ENCODE measurements around the gene CYTH2. TPM values are rescaled to one million over a fixed set of nuclear protein-coding genes. Genes with fewer than 3 reads are reported as not detected.
A peak's percentile ranks its signal among the peaks of the same experiment; 100 is the strongest.
"Not testable (repeated sequence)": the region's sequence is repeated elsewhere in the genome, so short reads cannot be mapped to it uniquely, and the experiment has no call there.

CYTH2 gene
- total RNA-seq, 2 donors from 2014 or later = 29.0 to 32.5 TPM

- not testable (repeated sequence) for ATAC-seq, DNase-seq
- intact Hi-C loops (cut with DNase I) = loop anchor here (5.0 kb wide), 2 partner anchors 94 to 99 kb away; no protein-coding TSS in a partner anchor
These were observed 19.3 kb downstream of the CYTH2 start for GRCh38 chr19:48488478-48488877.

GRCh38 chr19:48489608-48490216 lies 20.5 kb downstream of the CYTH2 start:
- DNase-seq = peak; percentile 76
- ATAC-seq = no peak
- intact Hi-C loops (cut with DNase I) = loop anchor here (5.0 kb wide), 2 partner anchors 93 to 98 kb away; no protein-coding TSS in a partner anchor

GRCh38 chr19:48490981-48491792 lies 22.0 kb downstream of the CYTH2 start:
- ATAC-seq (no peak), DNase-seq (no peak)
- intact Hi-C loops (cut with DNase I) = no loop called here

- ATAC-seq (no peak), DNase-seq (no peak)
- intact Hi-C loops (cut with DNase I) = no loop called here
These were observed 22.6 kb downstream of the CYTH2 start for GRCh38 chr19:48491793-48492123.

GRCh38 chr19:48492925-48493717 lies 24.0 kb downstream of the CYTH2 start:
- intact Hi-C loops (cut with DNase I) = no loop called here
- peak; percentile 86 to 90 for ATAC-seq
- DNase-seq = peak; percentile 97

GRCh38 chr19:48493718-48494401 lies 24.7 kb downstream of the CYTH2 start:
- DNase-seq (no peak), ATAC-seq (peak; percentile 1 to 4)
- intact Hi-C loops (cut with DNase I) = no loop called here

- intact Hi-C loops (cut with DNase I) = no loop called here
- DNase-seq (no peak), ATAC-seq (no peak)
These were observed 26.2 kb downstream of the CYTH2 start for GRCh38 chr19:48495396-48495795.

GRCh38 chr19:48496959-48497727 lies 28.0 kb downstream of the CYTH2 start:
- DNase-seq = no peak
- intact Hi-C loops (cut with DNase I) = no loop called here
- ATAC-seq = no peak

- intact Hi-C loops (cut with DNase I) = no loop called here
- ATAC-seq (no peak), DNase-seq (no peak)
These were observed 28.8 kb downstream of the CYTH2 start for GRCh38 chr19:48497728-48498594.

- ATAC-seq = no peak
- no peak for DNase-seq
- intact Hi-C loops (cut with DNase I) = no loop called here
These were observed 29.6 kb downstream of the CYTH2 start for GRCh38 chr19:48498595-48499311.

- DNase-seq = no peak
- no peak for ATAC-seq
- intact Hi-C loops (cut with DNase I) = no loop called here
These were observed 30.3 kb downstream of the CYTH2 start for GRCh38 chr19:48499316-48500090.

GRCh38 chr19:48500830-48501493 lies 31.8 kb downstream of the CYTH2 start:
- ATAC-seq (no peak), DNase-seq (no peak)
- intact Hi-C loops (cut with DNase I) = no loop called here

- peak; percentile 56 to 74 for ATAC-seq
- peak; percentile 69 for DNase-seq
- intact Hi-C loops (cut with DNase I) = no loop called here
These were observed 32.6 kb downstream of the CYTH2 start for GRCh38 chr19:48501494-48502349.

GRCh38 chr19:48502350-48503018 lies 33.3 kb downstream of the CYTH2 start:
- no peak for DNase-seq
- ATAC-seq = no peak
- intact Hi-C loops (cut with DNase I) = no loop called here

Data from left cardiac atrium (tissue), 4 donors.